Measurements from ENCODE around the gene IMPDH2.

The IMPDH2 gene

DNA sequence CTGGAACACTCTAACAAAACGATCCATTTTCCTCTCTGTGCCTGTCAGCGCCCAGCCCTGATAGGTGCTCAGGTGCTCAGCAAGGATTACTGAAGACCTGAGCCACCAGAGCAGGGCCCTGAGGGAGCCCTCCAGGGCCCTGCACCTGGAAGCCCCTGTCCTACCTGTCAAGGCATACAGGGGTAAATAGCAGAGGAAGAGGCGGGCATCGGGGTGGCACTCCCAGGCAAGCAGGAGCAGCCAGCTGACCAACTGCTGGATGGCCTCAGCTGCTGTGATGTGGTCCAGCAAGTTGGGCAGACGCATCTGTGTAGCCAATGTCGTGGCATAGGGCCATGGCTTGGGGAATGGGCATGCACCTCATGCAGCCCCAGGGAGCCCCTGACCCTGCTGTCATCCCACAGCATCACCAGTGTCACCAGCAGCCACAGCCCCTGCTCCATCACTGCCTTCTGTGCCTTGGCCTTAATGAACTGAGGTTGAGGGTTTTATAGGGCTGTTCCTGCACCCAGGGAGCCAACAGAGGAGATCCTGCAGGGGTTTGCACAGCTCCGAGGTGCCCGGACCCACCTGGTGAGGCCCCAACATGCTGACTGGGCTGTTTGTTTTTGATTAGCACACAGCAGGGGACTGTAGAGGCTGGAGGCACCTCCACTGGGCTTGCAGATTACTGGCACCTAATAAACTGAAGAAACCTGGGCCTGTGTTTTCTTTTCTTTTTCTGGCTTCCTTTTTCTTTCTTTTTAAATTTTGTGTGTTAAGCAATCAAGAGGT, 29.9 kb downstream of the IMPDH2 start:
- no peaks in the 10 kb centered on the region for H3K4me1 ChIP-seq (ENCODE audit: insufficient read depth, low read length, poor library complexity, severe bottlenecking)
- no peaks in the 10 kb centered on the region for H3K9me2 ChIP-seq (replicated peaks; ENCODE audit: low read depth, low read length)
- no peak overlapping the region for H3K4me2 ChIP-seq (ENCODE audit: low read depth, low read length, poor library complexity, severe bottlenecking)
- no peaks in the 10 kb centered on the region for H3K79me2 ChIP-seq (ENCODE audit: insufficient read depth, low read length)
- H2AFZ ChIP-seq (ENCODE audit: low read length): no peak overlapping the region
- H4K20me1 ChIP-seq (ENCODE audit: insufficient read depth, low read length, poor library complexity, severe bottlenecking): no peaks in the 10 kb centered on the region
- no peak overlapping the region for H3K4me3 ChIP-seq (ENCODE audit: low read length, poor library complexity, severe bottlenecking)
- H3K9me3 ChIP-seq (ENCODE audit: insufficient read depth, low read depth, low read length): no peaks in the 10 kb centered on the region
- H3K27me3 ChIP-seq (ENCODE audit: insufficient read depth, low read length, poor library complexity, severe bottlenecking): no peaks in the 10 kb centered on the region
- no peak for TF ChIP-seq CTCF (conservative IDR thresholded peaks at IDR 0.05; ENCODE audit: low read length)
- no peak for TF ChIP-seq EZH2phosphoT487 (IDR thresholded peaks at IDR 0.05; ENCODE audit: borderline replicate concordance)
- no peak overlapping the region for H3K9ac ChIP-seq (ENCODE audit: low read depth, low read length, poor library complexity, severe bottlenecking)
- no peaks in the 10 kb centered on the region for H3K36me3 ChIP-seq (ENCODE audit: insufficient read depth, low read length)
- no peaks in the 10 kb centered on the region for H3F3A ChIP-seq (ENCODE audit: low read depth)

DNA sequence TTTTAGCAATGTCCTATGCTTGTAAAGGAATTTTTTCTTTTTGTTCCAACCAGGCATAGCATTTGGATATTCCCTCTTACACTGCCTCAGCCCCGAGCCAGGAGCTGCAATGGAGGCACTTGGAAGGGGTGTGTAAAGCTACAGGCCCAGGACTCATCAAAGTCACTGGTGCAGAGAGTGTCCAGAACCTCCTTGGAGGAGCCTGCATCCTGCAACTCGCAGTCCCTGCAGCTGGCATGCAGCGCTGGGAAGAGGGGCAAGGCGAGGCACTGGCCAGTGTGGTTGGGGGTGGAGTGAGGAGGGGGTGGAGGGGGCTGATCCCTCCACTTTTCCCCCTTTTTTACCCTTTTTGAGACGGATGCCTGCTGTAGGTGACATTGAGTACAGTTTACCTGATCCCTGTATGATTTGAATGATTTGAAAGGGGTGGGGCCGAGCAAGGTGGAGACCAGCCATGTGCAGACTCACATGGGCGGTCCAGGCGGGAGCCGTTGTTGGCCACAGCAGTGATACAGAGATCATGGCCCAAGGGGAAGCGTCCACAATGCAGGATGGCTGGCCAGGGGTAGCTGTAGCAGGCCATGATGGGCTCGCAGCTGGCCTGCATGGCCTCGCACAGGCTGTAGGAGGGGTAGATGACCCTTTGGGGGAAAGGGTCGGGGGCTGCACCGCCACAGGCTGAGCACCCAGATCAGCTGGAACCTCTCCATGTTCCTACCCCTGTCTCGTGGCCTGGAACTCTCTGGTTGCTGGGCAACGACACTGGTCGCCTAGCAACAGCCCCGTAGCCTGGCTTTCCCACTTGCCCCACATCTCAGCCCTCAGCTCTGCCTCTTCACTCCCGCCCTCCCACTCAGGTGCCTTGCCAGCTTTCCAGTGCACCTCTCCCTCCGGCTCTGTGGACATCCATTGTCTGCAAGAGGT, 31.2 kb downstream of the IMPDH2 start:
- H4K20me1 ChIP-seq (ENCODE audit: insufficient read depth, low read length, poor library complexity, severe bottlenecking): no peaks in the 10 kb centered on the region
- no peaks in the 10 kb centered on the region for H3K79me2 ChIP-seq (ENCODE audit: insufficient read depth, low read length)
- H3K36me3 ChIP-seq (ENCODE audit: insufficient read depth, low read length): no peaks in the 10 kb centered on the region
- H3F3A ChIP-seq (ENCODE audit: low read depth): no peaks in the 10 kb centered on the region
- H3K9me3 ChIP-seq (ENCODE audit: insufficient read depth, low read depth, low read length): no peaks in the 10 kb centered on the region
- H3K4me2 ChIP-seq (ENCODE audit: low read depth, low read length, poor library complexity, severe bottlenecking): no peak overlapping the region
- H2AFZ ChIP-seq (ENCODE audit: low read length): no peak overlapping the region
- H3K9ac ChIP-seq (ENCODE audit: low read depth, low read length, poor library complexity, severe bottlenecking): no peak overlapping the region
- no peak overlapping the region for H3K4me3 ChIP-seq (ENCODE audit: low read length, poor library complexity, severe bottlenecking)
- H3K4me1 ChIP-seq (ENCODE audit: insufficient read depth, low read length, poor library complexity, severe bottlenecking): no peaks in the 10 kb centered on the region
- no peak for TF ChIP-seq CTCF (conservative IDR thresholded peaks at IDR 0.05; ENCODE audit: low read length)
- no peak for TF ChIP-seq EZH2phosphoT487 (IDR thresholded peaks at IDR 0.05; ENCODE audit: borderline replicate concordance)
- no peaks in the 10 kb centered on the region for H3K9me2 ChIP-seq (replicated peaks; ENCODE audit: low read depth, low read length)
- H3K27me3 ChIP-seq (ENCODE audit: insufficient read depth, low read length, poor library complexity, severe bottlenecking): no peaks in the 10 kb centered on the region

DNA sequence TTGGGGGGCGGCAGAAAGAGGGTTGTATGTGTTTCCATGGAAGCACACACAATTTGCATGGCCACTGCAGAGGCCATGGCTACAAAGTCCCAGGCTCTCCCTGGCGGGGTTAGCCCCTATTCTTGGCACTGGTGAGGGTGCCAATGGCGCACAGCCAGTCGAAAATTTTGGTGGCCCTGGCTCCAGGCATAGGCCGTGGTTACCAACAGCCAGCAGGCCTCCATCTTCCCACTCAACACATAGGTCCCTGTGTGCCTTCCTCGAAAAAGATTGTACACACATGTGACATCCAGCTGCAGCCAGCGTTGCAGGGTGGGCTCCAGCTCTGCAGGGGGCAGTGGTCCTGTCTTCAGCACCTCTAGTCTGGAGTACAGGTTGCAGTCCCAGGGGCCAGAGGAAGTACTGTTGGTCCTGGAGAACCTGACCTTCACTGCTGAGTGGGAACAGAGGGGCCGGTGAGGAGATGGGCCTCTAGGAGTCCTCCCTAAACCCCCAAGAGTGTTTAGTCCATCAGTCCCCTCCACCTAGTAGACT, 32.0 kb downstream of the IMPDH2 start:
- no peaks in the 10 kb centered on the region for H3K9me3 ChIP-seq (ENCODE audit: insufficient read depth, low read depth, low read length)
- TF ChIP-seq EZH2phosphoT487 (IDR thresholded peaks at IDR 0.05; ENCODE audit: borderline replicate concordance) (no peak), CTCF (conservative IDR thresholded peaks at IDR 0.05; ENCODE audit: low read length) (peak; percentile 50)
- no peak overlapping the region for H2AFZ ChIP-seq (ENCODE audit: low read length)
- H3K79me2 ChIP-seq (ENCODE audit: insufficient read depth, low read length): peaks cover 2% of the 10 kb centered on the region; the same call in 1 of the 2 replicates
- no peaks in the 10 kb centered on the region for H4K20me1 ChIP-seq (ENCODE audit: insufficient read depth, low read length, poor library complexity, severe bottlenecking)
- H3K4me2 ChIP-seq (ENCODE audit: low read depth, low read length, poor library complexity, severe bottlenecking): no peak overlapping the region
- no peak overlapping the region for H3K4me3 ChIP-seq (ENCODE audit: low read length, poor library complexity, severe bottlenecking)
- no peaks in the 10 kb centered on the region for H3K27me3 ChIP-seq (ENCODE audit: insufficient read depth, low read length, poor library complexity, severe bottlenecking)
- no peak overlapping the region for H3K9ac ChIP-seq (ENCODE audit: low read depth, low read length, poor library complexity, severe bottlenecking)
- H3K9me2 ChIP-seq (replicated peaks; ENCODE audit: low read depth, low read length): no peaks in the 10 kb centered on the region
- no peaks in the 10 kb centered on the region for H3K4me1 ChIP-seq (ENCODE audit: insufficient read depth, low read length, poor library complexity, severe bottlenecking)
- H3K36me3 ChIP-seq (ENCODE audit: insufficient read depth, low read length): no peaks in the 10 kb centered on the region
- H3F3A ChIP-seq (ENCODE audit: low read depth): no peaks in the 10 kb centered on the region
